Endometrium (tissue), 2 donors: ENCODE data around the gene ARID4B.
"Not testable (repeated sequence)": the region's sequence is repeated elsewhere in the genome, so short reads cannot be mapped to it uniquely, and the experiment has no call there.

Experiments used
- FAIRE-seq: peaks from 2 replicates; lab custom pipeline; 2012; peaks lifted over from hg19 to GRCh38; lab: Jason Lieb, UNC
- donor health status: control.
- donor health status: control.

The ARID4B gene

GRCh38 chr1:235159930-235160329, 168.0 kb downstream of the ARID4B start:
- FAIRE-seq, result not testable (repeated sequence)

DNA sequence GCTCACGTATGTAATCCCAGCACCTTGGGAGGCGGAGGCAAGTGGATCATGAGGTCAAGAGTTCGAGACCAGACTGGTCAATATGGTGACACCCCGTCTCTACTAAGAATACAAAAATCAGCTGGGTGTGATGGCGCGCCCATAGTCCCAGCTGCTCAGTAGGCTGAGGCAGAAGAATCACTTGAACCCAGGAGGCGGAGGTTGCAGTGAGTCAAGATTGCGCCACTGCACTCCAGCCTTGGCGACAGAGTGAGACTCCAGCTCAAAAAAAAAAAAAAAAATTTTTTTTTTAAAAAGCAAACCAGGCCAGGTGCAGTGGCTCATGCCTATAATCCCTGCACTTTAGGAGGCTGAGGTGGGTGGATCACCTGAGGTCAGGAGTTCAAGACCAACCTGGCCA, 168.7 kb downstream of the ARID4B start:
- FAIRE-seq, result not testable (repeated sequence)

- no peak for FAIRE-seq
Observed at GRCh38 chr1:235158680-235159079, 169.3 kb downstream of the ARID4B start.

DNA sequence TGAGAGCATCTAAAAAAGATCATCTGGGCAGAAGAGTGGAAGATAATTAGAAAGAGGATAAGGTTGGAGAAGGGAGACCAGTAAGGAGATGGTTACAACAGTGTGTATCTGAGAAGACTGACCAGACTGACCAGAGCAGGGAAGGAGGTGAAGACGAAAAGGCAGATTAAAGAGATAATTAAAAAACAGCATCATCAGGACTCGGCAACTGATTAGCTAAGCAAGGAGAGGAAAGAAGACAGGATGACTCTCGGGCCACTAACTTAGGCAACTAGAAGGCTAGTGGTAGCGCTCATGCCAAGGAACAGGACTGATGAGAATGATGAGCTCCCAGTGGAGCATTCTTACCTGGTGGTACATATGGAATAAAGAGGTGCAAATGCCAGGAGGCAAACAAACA, 170.8 kb downstream of the ARID4B start:
- FAIRE-seq, result no peak

DNA sequence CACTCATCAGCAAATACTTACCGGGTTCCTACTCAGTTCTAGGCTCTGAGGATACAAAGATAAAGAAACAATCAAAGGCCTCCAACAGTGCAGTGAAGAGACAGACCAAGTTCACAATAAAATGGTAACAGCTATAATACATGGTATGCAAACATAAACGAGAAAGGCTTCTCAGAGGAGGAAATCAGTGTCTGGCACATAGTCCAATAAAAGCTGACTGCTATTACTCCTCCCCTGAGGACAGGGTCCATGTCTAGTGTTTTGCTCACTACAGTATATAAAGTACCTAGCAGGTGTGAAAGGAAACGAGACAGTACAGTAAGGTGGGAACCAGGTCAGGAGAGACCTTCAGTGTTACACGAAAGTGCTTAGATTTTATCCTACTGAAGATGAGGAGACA, 171.2 kb downstream of the ARID4B start:
- FAIRE-seq, result no peak

DNA sequence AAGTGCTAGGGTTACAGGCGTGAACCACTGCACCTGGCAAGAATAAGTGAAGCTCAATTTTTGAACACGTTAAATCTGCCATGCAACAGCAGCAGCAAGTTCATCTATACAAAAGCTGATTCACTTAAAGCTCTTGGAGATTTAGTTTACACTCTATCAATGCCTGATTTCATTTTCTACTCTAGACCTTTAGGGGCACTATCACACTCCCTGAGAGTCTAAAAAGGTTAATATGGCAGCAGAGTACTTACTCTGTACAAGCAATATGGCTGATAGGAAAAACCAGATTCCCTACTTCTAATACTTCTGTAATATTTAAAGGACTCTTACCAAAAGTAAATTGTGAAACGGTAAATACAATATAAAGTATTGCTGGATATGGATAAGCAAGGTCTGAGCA, 171.7 kb downstream of the ARID4B start:
- FAIRE-seq, result no peak

GRCh38 chr1:235152235-235152634, 175.7 kb downstream of the ARID4B start:
- FAIRE-seq, result no peak

GRCh38 chr1:235151033-235151432, 176.9 kb downstream of the ARID4B start:
- FAIRE-seq, result no peak

DNA sequence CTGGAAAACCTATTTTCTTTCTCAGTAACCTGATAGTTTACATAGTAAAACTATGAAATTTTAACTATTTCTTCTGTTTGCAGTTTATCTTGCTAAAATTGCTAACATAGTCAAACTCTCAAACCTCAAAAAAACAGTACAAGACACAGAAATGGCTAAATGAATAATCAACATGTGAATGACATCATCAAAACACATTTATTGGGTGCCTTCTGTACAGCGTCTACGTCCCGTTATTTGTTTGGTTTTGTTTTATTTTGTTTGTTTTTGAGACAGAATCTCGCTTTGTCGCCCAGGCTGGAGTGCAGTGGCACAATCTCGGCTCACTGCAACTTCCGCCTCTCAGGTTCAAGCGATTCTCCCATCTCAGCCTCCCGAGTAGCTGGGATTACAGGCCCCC, 178.2 kb downstream of the ARID4B start:
- no peak for FAIRE-seq

DNA sequence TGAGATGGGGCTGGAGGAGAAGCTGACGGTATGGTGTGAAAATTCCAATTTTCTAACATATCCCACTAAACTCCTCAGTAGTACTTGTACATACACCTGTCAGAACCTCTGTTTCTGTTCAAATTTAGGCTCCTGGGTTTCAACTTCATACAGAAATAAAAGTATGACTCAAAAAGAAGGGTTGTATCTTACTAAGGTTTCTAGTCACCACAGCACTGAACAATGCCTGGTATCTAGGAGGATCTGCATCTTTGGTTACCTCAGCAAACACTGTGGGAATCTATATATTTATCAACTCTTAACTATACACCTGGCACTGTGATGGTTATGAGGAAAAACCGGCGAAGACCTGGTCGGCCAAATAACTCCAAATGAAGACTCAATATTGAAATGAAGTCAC, 180.7 kb downstream of the ARID4B start:
- FAIRE-seq, result no peak

DNA sequence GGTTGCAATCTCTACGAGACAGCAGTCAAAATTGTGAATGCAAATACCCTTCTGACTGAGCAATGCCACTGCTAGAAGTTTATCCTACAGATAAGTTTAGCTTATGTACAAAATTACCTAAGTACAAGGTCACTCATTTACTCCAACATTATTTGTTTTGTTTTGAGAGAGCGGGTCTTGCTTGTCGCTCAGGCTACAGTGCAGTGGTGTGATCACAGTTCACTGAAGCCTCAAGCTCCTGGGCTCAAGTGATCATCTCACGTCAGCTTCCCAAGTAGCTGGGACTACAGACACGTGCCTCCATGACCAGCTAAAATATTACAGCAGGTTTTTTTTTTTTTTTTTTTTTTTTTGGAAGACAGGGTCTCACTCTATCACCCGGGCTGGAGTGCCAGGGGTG, 182.3 kb downstream of the ARID4B start:
- no peak for FAIRE-seq

DNA sequence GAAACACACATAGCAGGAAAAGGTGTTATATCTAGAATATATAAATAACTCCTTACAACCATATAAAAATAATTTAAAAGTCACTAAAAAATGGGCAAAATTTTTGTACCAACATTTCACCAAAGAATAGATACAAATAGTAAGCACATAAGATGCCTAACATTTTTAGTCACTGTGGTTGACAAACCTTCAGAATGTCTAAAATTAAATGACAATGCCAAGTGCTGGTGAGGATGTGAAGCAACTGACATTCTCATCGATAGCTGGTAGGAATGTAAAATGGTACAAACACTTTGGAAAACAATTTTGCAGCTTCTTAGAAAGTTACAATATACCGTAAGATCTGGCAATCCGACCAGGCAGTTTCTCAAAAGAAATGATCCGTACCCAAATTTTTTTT, 185.0 kb downstream of the ARID4B start:
- FAIRE-seq, result no peak

GRCh38 chr1:235139315-235139714, 188.7 kb downstream of the ARID4B start:
- no peak for FAIRE-seq

- no peak for FAIRE-seq
Observed at GRCh38 chr1:235138821-235139220, 189.2 kb downstream of the ARID4B start.

- FAIRE-seq, result no peak
Observed at GRCh38 chr1:235136111-235136510, 191.9 kb downstream of the ARID4B start.

GRCh38 chr1:235134171-235134570, 193.8 kb downstream of the ARID4B start:
- no peak for FAIRE-seq

DNA sequence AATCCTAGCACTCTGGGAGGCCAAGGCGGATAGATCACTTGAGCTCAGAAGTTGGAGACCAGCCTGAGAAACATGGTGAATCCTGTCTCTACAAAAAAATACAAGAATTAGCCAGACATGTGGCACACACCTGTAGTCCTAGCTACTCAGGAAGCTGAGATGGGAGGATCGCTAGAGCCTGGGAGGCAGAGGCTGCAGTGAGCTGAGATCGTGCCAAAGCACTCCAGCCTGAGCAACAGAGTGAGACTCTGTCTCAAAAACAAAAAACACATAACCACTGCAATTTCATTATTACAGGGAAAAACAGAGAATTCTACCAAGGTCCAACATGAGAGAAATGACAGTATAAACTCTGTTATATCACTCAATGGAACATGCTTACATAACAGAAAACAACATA, 194.9 kb downstream of the ARID4B start:
- FAIRE-seq, result no peak

DNA sequence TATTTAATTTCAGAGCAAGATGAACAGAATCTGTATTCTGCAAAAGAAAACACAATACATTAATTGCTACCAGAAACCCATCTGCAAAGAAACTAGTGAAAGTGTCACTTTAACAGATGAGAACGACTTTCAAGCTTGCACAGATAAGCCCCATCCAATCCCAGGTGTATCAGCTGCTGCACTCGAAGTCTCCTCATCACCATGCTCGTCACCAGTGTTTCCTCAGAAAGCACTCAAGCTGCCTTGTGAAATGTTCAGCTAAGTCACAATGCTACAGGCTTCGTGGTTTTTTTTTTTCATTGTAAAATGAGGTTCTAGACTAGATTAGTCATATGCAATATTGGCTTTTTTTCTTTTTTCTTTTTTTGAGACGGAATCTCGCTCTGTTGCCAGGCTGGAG, 196.0 kb downstream of the ARID4B start:
- FAIRE-seq, result no peak

DNA sequence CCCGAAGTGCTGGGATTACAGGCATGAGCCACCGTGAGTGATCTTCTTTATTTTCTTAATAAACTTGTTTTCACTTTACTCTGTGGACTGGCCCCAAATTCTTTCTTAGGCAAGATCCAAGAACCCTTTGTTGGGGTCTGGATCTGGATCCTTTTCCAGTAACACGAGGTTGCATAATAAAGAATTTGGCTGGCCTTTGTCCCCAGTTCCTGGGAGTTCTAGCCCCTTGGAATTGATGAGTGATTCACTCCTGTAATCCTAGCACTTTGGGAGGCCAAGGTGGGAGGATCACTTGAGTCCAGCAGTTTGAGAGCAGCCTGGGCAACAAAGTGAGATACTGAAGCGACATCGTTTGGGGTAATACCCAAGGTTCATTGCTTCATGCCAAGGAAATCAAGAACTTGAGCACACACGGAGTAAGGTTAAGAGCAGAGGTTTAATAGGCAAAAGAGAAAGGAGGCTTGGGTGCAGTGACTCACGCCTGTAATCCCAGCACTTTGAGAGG, 197.2 kb downstream of the ARID4B start:
- FAIRE-seq, result no peak

GRCh38 chr1:235129774-235130570, 198.0 kb downstream of the ARID4B start:
- no peak for FAIRE-seq

GRCh38 chr1:235128456-235129328, 199.3 kb downstream of the ARID4B start, which contains the start of gene TOMM20:
TOMM20 (minus strand) TSS chr1:235128837; CDS start chr1:235128715, 122 bp downstream.
- FAIRE-seq, result no peak

GRCh38 chr1:235127732-235128455, 200.1 kb downstream of the ARID4B start:
- no peak for FAIRE-seq
